Naive thymus-derived CD4-positive, alpha-beta T cell (primary cell): ENCODE data around the gene UPF2. TPM values are rescaled to one million over a fixed set of nuclear protein-coding genes. Genes with fewer than 3 reads are reported as not detected.

Experiments
- ATAC-seq: fragments of 150-1000 bp; cut with Tn5 transposase; 2 replicates; pipeline ENCODE4 v1.10.0; 2021; ENCODE audit warnings: mild to moderate bottlenecking, moderate library complexity
- CTCF ChIA-PET: fragments of 350-600 bp; sonication (Branson Sonifier 250); formaldehyde crosslinking; loops from one replicate; lab custom pipeline; 2021; ENCODE audit warnings: antibody characterized with exemption; lab: Charles Lee
- POLR2A ChIA-PET: fragments of 350-600 bp; sonication (Branson Sonifier 250); formaldehyde crosslinking; loops from one replicate; lab custom pipeline; 2021; ENCODE audit warnings: antibody characterized with exemption, inconsistent platforms; lab: Charles Lee
- DNase-seq, 9 donors: peaks; one replicate each; pipeline versions ENCODE4 v3.0.0 to v3.0.0-alpha.2; 2020 to 2022; ENCODE audit warnings: mixed read lengths in 1 of 9
- H3K27ac ChIP-seq: one replicate; pipeline ENCODE4 v1.7.0; 2013; ENCODE audit warnings: mild to moderate bottlenecking, low read depth, low read length, moderate library complexity
- H3K27me3 ChIP-seq, 2 donors: one replicate each; pipeline ENCODE4 v1.7.0; 2013; ENCODE audit warnings: low read length in 2 of 2, mild to moderate bottlenecking in 2 of 2, moderate library complexity in 2 of 2; ENCODE audit not compliant: control insufficient read depth in 2 of 2, insufficient read depth in 2 of 2
- H3K36me3 ChIP-seq, 3 experiments: 1 replicate in 2 of 3; 2 replicates in 1 of 3; pipeline ENCODE4 v1.7.0; 2013; ENCODE audit warnings: low read length in 3 of 3, mild to moderate bottlenecking in 3 of 3, moderate library complexity in 1 of 3; ENCODE audit not compliant: insufficient read depth in 3 of 3, control insufficient read depth in 2 of 3
- H3K4me1 ChIP-seq, 2 donors: one replicate each; pipeline ENCODE4 v1.7.0; 2013; ENCODE audit warnings: low read length in 2 of 2, mild to moderate bottlenecking in 2 of 2, moderate library complexity in 1 of 2; ENCODE audit not compliant: control insufficient read depth in 2 of 2, insufficient read depth in 2 of 2
- H3K4me3 ChIP-seq: 2 replicates; pipeline ENCODE4 v1.7.0; 2013; ENCODE audit warnings: mild to moderate bottlenecking, low read length
- H3K9me3 ChIP-seq, 3 experiments: 1 replicate in 2 of 3; 2 replicates in 1 of 3; pipeline ENCODE4 v1.7.0; 2013; ENCODE audit warnings: low read length in 3 of 3; ENCODE audit not compliant: control insufficient read depth in 2 of 3
- H3K27ac Mint-ChIP-seq, 9 donors: one replicate each; pipeline ENCODE4 v1.8.0; 2020 to 2022; ENCODE audit warnings: mixed read lengths in 9 of 9, mild to moderate bottlenecking in 8 of 9, moderate library complexity in 5 of 9, inconsistent platforms in 2 of 9
- H3K27me3 Mint-ChIP-seq, 5 donors: one replicate each; pipeline ENCODE4 v1.8.0; 2021 to 2022; ENCODE audit warnings: mixed read lengths in 5 of 5, mild to moderate bottlenecking in 1 of 5
- H3K36me3 Mint-ChIP-seq, 5 donors: one replicate each; pipeline ENCODE4 v1.8.0; 2020 to 2022; ENCODE audit warnings: mixed read lengths in 5 of 5, mild to moderate bottlenecking in 3 of 5, inconsistent platforms in 1 of 5
- H3K4me1 Mint-ChIP-seq, 7 donors: one replicate each; pipeline ENCODE4 v1.8.0; 2020 to 2022; ENCODE audit warnings: mixed read lengths in 7 of 7, mild to moderate bottlenecking in 3 of 7, inconsistent platforms in 1 of 7
- H3K4me3 Mint-ChIP-seq, 10 donors: one replicate each; pipeline ENCODE4 v1.8.0; 2020 to 2022; ENCODE audit warnings: mild to moderate bottlenecking in 10 of 10, mixed read lengths in 10 of 10, moderate library complexity in 6 of 10, inconsistent platforms in 2 of 10
- H3K9me3 Mint-ChIP-seq, 11 donors: one replicate each; pipeline ENCODE4 v1.8.0; 2020 to 2022; ENCODE audit warnings: mixed read lengths in 11 of 11, mild to moderate bottlenecking in 4 of 11, inconsistent platforms in 1 of 11, moderate library complexity in 1 of 11
- intact Hi-C, 2 donors: fragments of 100-400 bp; cut with micrococcal nuclease; formaldehyde crosslinking; loops; one replicate each; pipeline ENCODE4 v1.15.1; 2023
- polyA plus RNA-seq, 2 donors: library from polyadenylated mRNA; unstranded; fragments of 300-500 nt; fragmentation: Illumina TruSeq; gene quantifications; one replicate each; pipeline ENCODE4 v1.2.3, GENCODE V29; 2021
- total RNA-seq, 6 experiments: library from RNA in 5 of 6; stranded (reverse) in 5 of 6; gene quantifications; 1 replicate in 5 of 6; 2 replicates in 1 of 6; pipeline ENCODE4 v1.2.3 and lab custom pipeline; 2021 to 2026

The UPF2 gene
- total and polyA plus RNA-seq, 7 experiments from 2014 or later = 9.0 to 40.5 (median 29.5) TPM

GRCh38 chr10:11871466-11871865 is 171.1 kb downstream of the UPF2 start:
- POLR2A ChIA-PET = interaction anchor here (1.9 kb wide), 1 partner anchor 9 kb away, joined by 8 read pairs; no protein-coding TSS in a partner anchor
- H3K4me1 ChIP-seq = peaks cover 7 to 22% of the 10 kb centered on the region in 2 donors

GRCh38 chr10:11870900-11871400 is 171.7 kb downstream of the UPF2 start:
- H3K27me3 ChIP-seq = no peaks in the 10 kb centered on the region
- DNase-seq (no peak), ATAC-seq (no peak)
- H3K4me1 Mint-ChIP-seq = peaks cover 9 to 36% (median 29%) of the 10 kb centered on the region in 7 donors
- intact Hi-C loops = loop anchor here in 1 of 2 donors (1.0 kb wide), 1 partner anchor 8 kb away; no protein-coding TSS in a partner anchor
- POLR2A ChIA-PET = no interaction called here
- H3K36me3 Mint-ChIP-seq = no peaks in the 10 kb centered on the region
- H3K4me3 Mint-ChIP-seq = peak overlapping the region in 2 of 10 donors; percentile 1 to 6
- H3K4me1 ChIP-seq = peaks cover 7 to 22% of the 10 kb centered on the region in 2 donors
- H3K36me3 ChIP-seq = no peaks in the 10 kb centered on the region
- no peaks in the 10 kb centered on the region for H3K9me3 Mint-ChIP-seq
- no peaks in the 10 kb centered on the region for H3K9me3 ChIP-seq
- H3K27me3 Mint-ChIP-seq = peaks cover 0 to 58% (median 0%) of the 10 kb centered on the region in 5 donors
- H3K27ac ChIP-seq = no peak overlapping the region
- CTCF ChIA-PET = no interaction called here
- no peak overlapping the region for H3K4me3 ChIP-seq
- peak overlapping the region in 2 of 9 donors; percentile 32 to 46 for H3K27ac Mint-ChIP-seq

More at GRCh38 chr10:11871466-11871865, 171.1 kb downstream of the UPF2 start:
- DNase-seq (peak in 2 of 9 donors; percentile 4 to 13), ATAC-seq (peak; percentile 30)
- peak overlapping the region in 2 of 9 donors; percentile 32 to 46 for H3K27ac Mint-ChIP-seq
- H3K27me3 ChIP-seq = no peaks in the 10 kb centered on the region
- CTCF ChIA-PET = interaction anchor here (0.6 kb wide), 1 partner anchor 1225 kb away, joined by 3 read pairs; no protein-coding TSS in a partner anchor
- no peaks in the 10 kb centered on the region for H3K9me3 ChIP-seq
- no peak overlapping the region for H3K4me3 ChIP-seq
- no peaks in the 10 kb centered on the region for H3K36me3 ChIP-seq
- H3K27ac ChIP-seq = no peak overlapping the region
- peak overlapping the region in 6 of 10 donors; percentile 0 to 39 (median 7) for H3K4me3 Mint-ChIP-seq
- no peaks in the 10 kb centered on the region for H3K36me3 Mint-ChIP-seq
- intact Hi-C loops = loop anchor here in 1 of 2 donors (1.0 kb wide), 1 partner anchor 8 kb away; no protein-coding TSS in a partner anchor
- H3K4me1 Mint-ChIP-seq = peaks cover 9 to 39% (median 29%) of the 10 kb centered on the region in 7 donors
- peaks cover 0 to 53% (median 0%) of the 10 kb centered on the region in 5 donors for H3K27me3 Mint-ChIP-seq
- no peaks in the 10 kb centered on the region for H3K9me3 Mint-ChIP-seq

- Mint-ChIP-seq H3K4me3 (no peak overlapping the region), H3K4me1 (peaks cover 9 to 35% (median 26%) of the 10 kb centered on the region in 7 donors), H3K9me3 (no peaks in the 10 kb centered on the region), H3K27ac (no peak overlapping the region), H3K36me3 (no peaks in the 10 kb centered on the region), H3K27me3 (peaks cover 0 to 64% (median 0%) of the 10 kb centered on the region in 5 donors)
- POLR2A ChIA-PET = no interaction called here
- CTCF ChIA-PET = no interaction called here
- Histone ChIP-seq H3K4me3 (no peak overlapping the region), H3K4me1 (peaks cover 7 to 22% of the 10 kb centered on the region in 2 donors), H3K36me3 (no peaks in the 10 kb centered on the region), H3K27me3 (no peaks in the 10 kb centered on the region), H3K27ac (no peak overlapping the region), H3K9me3 (no peaks in the 10 kb centered on the region)
- ATAC-seq (no peak), DNase-seq (no peak)
- intact Hi-C loops = no loop called here
Measured at GRCh38 chr10:11870461-11870780, 172.2 kb downstream of the UPF2 start.

Other genes with a start within 250 kb of the UPF2 start
- 1 to 10 TPM in 4 of 5 experiments, under 1 TPM in 1; 0.07 to 4.9 (median 1.8) TPM for gene PROSER2, start 219.5 kb downstream of the UPF2 start, total RNA-seq
- gene PROSER2, start 219.5 kb downstream of the UPF2 start, polyA plus RNA-seq = 1 to 10 TPM; 2.5 to 3.0 TPM
- gene DHTKD1, start 26.1 kb upstream of the UPF2 start, total RNA-seq = 10 to 100 TPM; 10.8 to 25.9 (median 12.5) TPM
- gene DHTKD1, start 26.1 kb upstream of the UPF2 start, polyA plus RNA-seq = 1 to 10 TPM; 5.0 to 8.0 TPM
- 10 to 100 TPM in 3 of 5 experiments, 1 to 10 TPM in 2; 7.8 to 15.7 (median 12.7) TPM for gene SEC61A2, start 86.9 kb upstream of the UPF2 start, total RNA-seq
- 1 to 10 TPM; 1.9 to 2.2 TPM for gene SEC61A2, start 86.9 kb upstream of the UPF2 start, polyA plus RNA-seq
- 10 to 100 TPM; 24.5 to 89.4 (median 47.4) TPM for gene NUDT5, start 153.1 kb upstream of the UPF2 start, total RNA-seq
- 10 to 100 TPM; 44.1 to 57.3 TPM for gene NUDT5, start 153.1 kb upstream of the UPF2 start, polyA plus RNA-seq
- 10 to 100 TPM; 27.0 to 97.8 (median 34.2) TPM for gene CDC123, start 153.4 kb upstream of the UPF2 start, total RNA-seq
- 10 to 100 TPM; 80.8 to 95.5 TPM for gene CDC123, start 153.4 kb upstream of the UPF2 start, polyA plus RNA-seq